Fibroblast of skin of right biceps (primary cell): ENCODE results near the gene ADGRE1.

Experiments
- DNase-seq: peaks from one replicate; pipeline ENCODE4 v3.0.0-alpha.2; 2013

The ADGRE1 gene

DNA sequence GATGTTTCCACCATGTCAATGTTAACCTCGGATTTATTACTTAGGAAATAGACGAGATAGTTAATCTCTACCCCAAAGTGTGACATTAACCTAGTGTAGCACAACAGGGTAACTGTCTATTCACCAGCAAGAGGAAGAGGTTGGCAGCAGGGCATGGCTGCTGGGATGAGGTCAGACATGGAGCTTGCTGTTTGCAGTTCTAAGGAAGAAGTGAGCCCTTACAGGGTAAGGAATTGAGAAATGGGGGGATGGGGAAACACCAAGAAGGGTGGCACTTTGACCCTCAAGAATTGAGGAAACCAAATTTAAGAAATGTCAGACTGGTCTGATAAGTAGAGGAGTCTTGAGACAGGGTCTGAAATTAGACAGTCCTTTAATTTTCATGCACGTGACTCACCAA is 71.4 kb downstream of the ADGRE1 start:
- DNase-seq: no peak

DNA sequence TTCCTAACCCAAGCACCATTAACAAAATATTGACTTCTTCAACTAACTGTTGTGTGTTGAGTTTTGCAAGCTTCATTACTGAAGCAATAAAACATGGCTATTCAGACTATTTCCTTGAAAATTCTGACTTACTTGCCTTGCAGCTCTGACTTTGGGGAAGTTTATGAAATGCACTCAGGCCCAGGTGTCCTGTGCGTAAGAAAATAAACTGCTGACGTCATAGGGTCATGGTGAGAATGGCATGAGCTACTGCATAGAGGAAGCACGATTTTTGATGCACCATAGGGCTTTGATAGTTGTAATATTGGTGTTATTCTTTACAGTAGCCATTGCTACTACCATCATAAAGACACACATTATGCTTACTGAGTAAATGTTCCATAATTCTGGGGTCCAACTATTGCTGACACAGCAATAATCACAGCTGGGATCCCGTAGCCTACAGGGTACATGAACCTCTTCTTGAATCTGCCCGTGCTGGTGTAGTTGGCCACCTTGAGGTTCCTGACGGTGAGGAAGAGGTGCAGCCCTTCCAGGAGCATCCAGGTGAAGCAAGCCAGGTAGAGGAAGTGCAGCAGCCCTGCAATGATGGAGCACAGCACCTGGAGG is 76.0 kb downstream of the ADGRE1 start:
- no peak for DNase-seq

DNA sequence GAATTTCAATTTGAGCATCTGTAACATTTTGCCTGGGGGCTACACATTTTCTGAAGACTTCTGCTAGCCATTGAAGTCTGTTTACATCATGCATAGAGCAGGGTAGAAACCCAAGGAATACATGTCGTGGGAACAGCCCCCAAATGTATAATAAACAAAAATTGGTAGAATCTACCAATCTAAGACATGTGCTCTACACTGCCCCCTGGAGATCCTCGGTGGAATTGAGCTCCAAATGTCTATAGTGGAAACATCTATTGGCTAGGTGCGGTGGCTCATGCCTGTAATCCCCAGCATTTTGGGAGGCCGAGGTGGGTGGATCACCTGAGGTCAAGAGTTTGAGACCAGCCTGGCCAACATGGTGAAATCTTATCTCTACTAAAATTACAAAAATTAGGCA is 76.6 kb downstream of the ADGRE1 start:
- DNase-seq: no peak

DNA sequence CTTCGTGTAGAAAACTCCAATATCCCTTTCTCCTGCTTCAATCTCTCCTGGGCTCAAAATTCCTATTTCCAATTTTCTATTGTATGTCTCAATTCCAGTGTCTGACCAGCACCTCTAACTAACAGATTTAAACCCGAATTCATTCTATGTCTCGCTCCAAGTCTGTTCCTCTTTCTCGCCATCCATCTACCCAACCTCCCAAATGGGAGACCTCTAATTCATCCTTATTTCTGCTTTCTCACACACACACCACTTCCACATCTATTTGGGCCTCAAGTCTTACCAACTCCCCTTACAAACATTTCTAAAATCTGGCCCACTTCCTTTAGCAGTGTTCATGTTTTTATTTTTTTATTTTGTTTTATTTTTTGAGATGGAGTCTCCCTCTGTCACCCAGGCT is 80.6 kb downstream of the ADGRE1 start:
- DNase-seq: no peak

DNA sequence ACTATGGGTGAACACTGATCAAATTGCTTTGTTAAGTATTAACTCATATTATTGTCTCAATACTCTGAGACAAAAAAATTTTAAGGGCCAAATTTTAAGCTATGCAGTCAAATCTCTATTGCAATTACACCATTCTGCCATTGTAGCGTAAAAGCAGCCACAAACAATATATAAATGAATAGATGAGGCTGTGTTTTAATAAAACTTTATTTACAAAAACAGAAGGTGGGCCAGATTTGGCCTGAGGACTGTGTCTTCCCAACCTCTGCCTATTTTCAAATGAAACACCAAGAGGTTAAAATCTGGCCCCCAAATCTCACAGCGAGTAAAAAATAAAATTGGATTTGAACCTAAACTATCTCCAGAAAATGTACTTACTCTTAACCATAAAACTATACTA is 82.1 kb downstream of the ADGRE1 start:
- DNase-seq: no peak

DNA sequence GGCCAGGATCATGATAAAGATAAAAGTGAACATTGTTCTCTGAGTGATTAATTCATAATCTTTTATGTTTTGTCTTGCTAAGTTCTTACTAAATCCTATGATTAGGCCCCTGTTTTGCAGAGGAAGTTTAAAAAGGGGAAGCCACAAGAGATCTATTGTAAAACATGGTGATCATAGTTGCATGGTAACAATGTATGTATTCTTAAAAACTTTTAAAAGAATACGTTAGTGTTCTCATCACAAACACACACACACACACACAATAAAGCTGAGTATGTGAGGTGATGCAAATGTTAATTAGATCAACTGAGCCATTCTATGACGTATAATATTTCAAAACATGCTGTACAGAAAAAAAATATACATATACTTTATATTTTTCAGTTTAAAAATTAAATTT is 82.6 kb downstream of the ADGRE1 start:
- DNase-seq: no peak

DNA sequence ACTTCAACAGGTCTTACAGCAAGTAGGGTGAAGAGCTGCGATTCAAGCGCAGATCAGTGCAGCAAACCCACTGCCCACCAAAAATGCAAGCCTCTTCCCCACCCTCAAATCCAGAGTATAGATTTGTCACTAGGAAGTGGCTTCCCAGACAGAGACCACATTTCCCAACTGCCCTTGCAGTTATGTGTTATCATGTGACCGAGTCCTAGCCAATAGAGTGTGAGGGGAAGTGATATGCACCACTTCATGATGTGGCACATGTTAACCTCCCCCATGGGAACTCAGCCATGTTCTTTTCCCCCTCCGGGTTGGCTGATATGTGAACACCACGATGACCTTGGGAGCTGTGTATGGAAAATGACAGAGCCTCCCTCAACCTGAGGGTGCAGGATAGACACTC is 83.1 kb downstream of the ADGRE1 start:
- DNase-seq: no peak

DNA sequence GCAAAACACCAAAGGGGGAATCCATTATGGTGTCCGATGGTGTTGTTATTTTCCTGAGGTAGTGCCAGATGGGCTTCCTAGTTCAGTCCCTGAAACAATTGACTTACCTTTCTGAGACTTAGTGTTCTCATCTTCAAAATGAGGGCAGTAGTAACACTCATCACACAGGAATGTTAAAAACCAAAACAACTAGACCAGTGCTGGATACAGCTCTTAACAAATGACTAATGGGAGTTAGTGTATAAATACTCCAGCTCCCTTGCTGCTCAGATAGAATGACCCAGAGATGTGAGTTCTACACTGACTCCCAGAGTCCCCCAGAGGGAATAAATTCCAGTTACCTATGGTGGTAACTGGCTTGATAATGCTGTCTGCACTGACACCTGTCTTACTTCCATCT is 84.0 kb downstream of the ADGRE1 start:
- DNase-seq: no peak

DNA sequence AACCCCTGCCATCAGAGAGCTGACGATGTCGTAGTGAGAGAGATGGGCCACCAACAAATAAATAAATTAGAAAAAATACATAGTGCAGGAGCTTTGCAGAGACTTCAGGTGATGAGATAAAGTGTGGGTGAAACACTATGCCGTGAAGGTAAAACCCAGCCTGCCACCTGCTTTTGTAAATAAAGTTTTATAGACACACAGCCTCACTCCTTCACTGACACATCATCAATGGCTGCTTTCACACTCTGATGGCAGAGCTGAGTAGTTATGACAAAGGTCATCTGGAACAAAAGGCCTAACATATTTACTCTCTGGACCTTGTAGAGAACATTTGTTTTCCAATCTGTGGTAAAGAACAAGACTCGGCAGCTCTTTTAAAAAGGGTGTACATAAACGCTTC is 88.8 kb downstream of the ADGRE1 start:
- DNase-seq: no peak

DNA sequence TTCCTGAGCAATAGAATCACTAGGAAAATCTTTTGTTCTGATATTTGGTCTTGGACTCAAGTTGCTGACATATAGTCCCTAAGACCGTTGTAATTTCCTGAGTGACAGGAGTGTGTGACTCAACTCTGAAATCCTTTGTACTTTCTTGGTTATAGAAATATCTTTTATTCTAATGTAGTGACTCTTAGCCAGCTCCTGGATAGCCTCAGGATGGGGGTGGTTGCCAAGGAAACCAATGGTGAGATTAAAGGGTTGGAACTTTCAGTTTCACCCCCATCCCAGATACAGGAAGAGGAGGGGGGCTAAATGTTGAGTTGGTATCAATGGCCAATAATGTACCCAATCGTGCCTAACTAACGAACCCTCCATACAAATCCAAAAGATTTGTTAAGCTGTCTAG is 92.0 kb downstream of the ADGRE1 start:
- DNase-seq: no peak

DNA sequence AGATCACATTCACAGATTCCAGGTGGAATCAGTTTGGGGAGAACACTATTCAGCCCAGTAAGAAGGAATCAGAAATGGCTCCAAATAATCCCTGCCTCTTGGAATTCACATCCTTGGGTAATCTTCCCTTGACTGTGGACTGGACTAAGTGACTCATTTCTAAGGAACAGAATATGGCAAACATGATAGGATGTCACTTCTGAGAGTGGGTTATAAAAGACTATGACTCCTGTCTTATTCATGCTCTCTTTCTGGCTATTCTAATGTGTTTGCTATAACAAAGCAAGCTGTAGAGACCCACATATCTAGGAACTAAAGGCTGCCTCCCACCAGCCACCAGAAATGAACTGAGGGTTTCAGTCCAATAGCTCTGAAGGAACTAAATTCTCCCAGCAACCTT is 96.1 kb downstream of the ADGRE1 start:
- no peak for DNase-seq

DNA sequence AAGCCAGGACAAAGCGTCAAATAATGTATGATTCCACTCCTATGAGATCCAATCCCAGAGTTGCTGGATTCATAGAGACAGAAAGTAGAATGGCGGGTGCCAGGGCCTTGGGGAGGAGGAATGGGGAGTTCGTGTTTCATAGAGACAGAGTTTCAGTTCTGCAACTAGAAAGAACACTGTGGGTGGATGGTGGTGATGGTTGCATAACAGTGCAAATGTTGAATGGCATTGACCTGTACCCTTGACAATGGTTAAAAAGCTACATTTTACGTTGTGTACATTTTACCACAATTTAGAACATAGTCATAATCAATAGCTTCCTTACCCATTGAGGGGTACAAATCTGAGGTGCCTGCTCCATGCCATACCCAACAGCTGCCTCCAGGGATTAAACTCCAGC is 100.5 kb downstream of the ADGRE1 start:
- no peak for DNase-seq

DNA sequence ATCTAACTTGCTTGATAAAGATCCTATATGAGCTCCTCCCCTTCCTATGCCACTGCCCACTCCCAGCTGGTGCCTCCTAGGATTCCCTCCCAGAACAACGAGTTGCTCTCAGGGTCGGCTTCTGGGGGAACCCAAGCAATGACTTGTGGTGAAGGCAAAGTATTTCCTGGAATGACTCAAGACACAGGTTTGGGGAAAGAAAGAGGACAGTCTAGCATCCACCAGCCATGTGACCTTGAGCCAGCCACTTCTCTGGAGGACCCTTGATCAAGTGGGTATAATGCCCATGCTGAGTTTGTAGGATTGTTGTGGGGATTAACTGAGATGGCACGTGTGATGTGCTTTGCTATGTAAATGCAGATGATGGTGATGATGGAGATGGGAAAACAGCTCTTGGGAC is 100.9 kb downstream of the ADGRE1 start:
- DNase-seq: no peak
